GM21737 (cell line): ENCODE results near the gene UTP25.
A peak's percentile ranks its signal among the peaks of the same experiment; 100 is the strongest.

Source experiments
- ATAC-seq: cut with Tn5 transposase; IDR thresholded peaks from one replicate; pipeline ENCODE4 v1.9.1; 2021; ENCODE audit warnings: mild to moderate bottlenecking, moderate library complexity; ENCODE audit not compliant: unreplicated experiment

UTP25 gene

GRCh38 chr1:209837671-209838070 lies 9.9 kb downstream of the UTP25 start:
- ATAC-seq, result no peak

GRCh38 chr1:209838537-209838936 lies 10.8 kb downstream of the UTP25 start:
- ATAC-seq, result no peak

- ATAC-seq, result no peak
Measured at GRCh38 chr1:209839875-209840546, 12.2 kb downstream of the UTP25 start.

- no peak for ATAC-seq
Measured at GRCh38 chr1:209840611-209841010, 12.8 kb downstream of the UTP25 start.

GRCh38 chr1:209844695-209845407 lies 17.1 kb downstream of the UTP25 start:
- no peak for ATAC-seq

- no peak for ATAC-seq
Measured at GRCh38 chr1:209845408-209845725, 17.6 kb downstream of the UTP25 start.

GRCh38 chr1:209849388-209849787 lies 21.6 kb downstream of the UTP25 start:
- no peak for ATAC-seq

GRCh38 chr1:209850342-209850979 lies 22.7 kb downstream of the UTP25 start:
- ATAC-seq, result no peak

- no peak for ATAC-seq
Measured at GRCh38 chr1:209853676-209854075, 25.9 kb downstream of the UTP25 start.

- no peak for ATAC-seq
Measured at GRCh38 chr1:209854196-209854595, 26.4 kb downstream of the UTP25 start.

GRCh38 chr1:209855006-209855405 lies 27.2 kb downstream of the UTP25 start:
- no peak for ATAC-seq

- no peak for ATAC-seq
Measured at GRCh38 chr1:209855623-209856022, 27.9 kb downstream of the UTP25 start.

GRCh38 chr1:209858561-209859103 lies 30.9 kb downstream of the UTP25 start:
- ATAC-seq, result no peak

GRCh38 chr1:209860293-209860881 lies 32.6 kb downstream of the UTP25 start:
- peak; percentile 75 for ATAC-seq

- no peak for ATAC-seq
Measured at GRCh38 chr1:209861242-209861641, 33.5 kb downstream of the UTP25 start.

GRCh38 chr1:209862391-209863356 lies 34.9 kb downstream of the UTP25 start:
- no peak for ATAC-seq

GRCh38 chr1:209863766-209864485 lies 36.2 kb downstream of the UTP25 start:
- ATAC-seq, result no peak

GRCh38 chr1:209866201-209866600 lies 38.4 kb downstream of the UTP25 start:
- no peak for ATAC-seq

GRCh38 chr1:209869291-209870149 lies 41.7 kb downstream of the UTP25 start:
- no peak for ATAC-seq
